Measurements from ENCODE around the gene THBS2.
"Not testable (repeated sequence)": the region's sequence is repeated elsewhere in the genome, so short reads cannot be mapped to it uniquely, and the experiment has no call there.

Gene THBS2

GRCh38 chr6:169233181-169233580 is 20.5 kb downstream of the THBS2 start:
- no peak overlapping the region for H3K4me3 ChIP-seq (ENCODE audit: low read depth, low read length)

GRCh38 chr6:169232507-169232931 is 21.1 kb downstream of the THBS2 start:
- no peak overlapping the region for H3K4me3 ChIP-seq (ENCODE audit: low read depth, low read length)

GRCh38 chr6:169231790-169232506 is 21.7 kb downstream of the THBS2 start:
- no peak overlapping the region for H3K4me3 ChIP-seq (ENCODE audit: low read depth, low read length)

- no peak overlapping the region for H3K4me3 ChIP-seq (ENCODE audit: low read depth, low read length)
Measured at GRCh38 chr6:169230946-169231789, 22.5 kb downstream of the THBS2 start.

- no peak overlapping the region for H3K4me3 ChIP-seq (ENCODE audit: low read depth, low read length)
Measured at GRCh38 chr6:169230322-169230665, 23.4 kb downstream of the THBS2 start.

- H3K4me3 ChIP-seq (ENCODE audit: low read depth, low read length), result no peak overlapping the region
Measured at GRCh38 chr6:169229615-169230321, 23.9 kb downstream of the THBS2 start.

GRCh38 chr6:169227116-169227515 is 26.5 kb downstream of the THBS2 start:
- no peak overlapping the region for H3K4me3 ChIP-seq (ENCODE audit: low read depth, low read length)

GRCh38 chr6:169225887-169226286 is 27.8 kb downstream of the THBS2 start:
- H3K4me3 ChIP-seq (ENCODE audit: low read depth, low read length), result no peak overlapping the region

- no peak overlapping the region for H3K4me3 ChIP-seq (ENCODE audit: low read depth, low read length)
Measured at GRCh38 chr6:169225131-169225576, 28.5 kb downstream of the THBS2 start.

GRCh38 chr6:169224716-169225115 is 28.9 kb downstream of the THBS2 start:
- no peak overlapping the region for H3K4me3 ChIP-seq (ENCODE audit: low read depth, low read length)

GRCh38 chr6:169224185-169224695 is 29.4 kb downstream of the THBS2 start:
- H3K4me3 ChIP-seq (ENCODE audit: low read depth, low read length), result no peak overlapping the region

GRCh38 chr6:169223006-169223405 is 30.6 kb downstream of the THBS2 start:
- no peak overlapping the region for H3K4me3 ChIP-seq (ENCODE audit: low read depth, low read length)

GRCh38 chr6:169222126-169222525 is 31.5 kb downstream of the THBS2 start:
- H3K4me3 ChIP-seq (ENCODE audit: low read depth, low read length), result no peak overlapping the region

- no peak overlapping the region for H3K4me3 ChIP-seq (ENCODE audit: low read depth, low read length)
Measured at GRCh38 chr6:169221264-169221663, 32.4 kb downstream of the THBS2 start.

- no peak overlapping the region for H3K4me3 ChIP-seq (ENCODE audit: low read depth, low read length)
Measured at GRCh38 chr6:169220068-169220964, 33.3 kb downstream of the THBS2 start.

GRCh38 chr6:169217972-169218371 is 35.7 kb downstream of the THBS2 start:
- H3K4me3 ChIP-seq (ENCODE audit: low read depth, low read length), result no peak overlapping the region

- H3K4me3 ChIP-seq (ENCODE audit: low read depth, low read length), result no peak overlapping the region
Measured at GRCh38 chr6:169216830-169217229, 36.8 kb downstream of the THBS2 start.

- H3K4me3 ChIP-seq (ENCODE audit: low read depth, low read length), result no peak overlapping the region
Measured at GRCh38 chr6:169215201-169215681, 38.4 kb downstream of the THBS2 start.

- not testable (repeated sequence) for H3K4me3 ChIP-seq (ENCODE audit: low read depth, low read length)
Measured at GRCh38 chr6:169214789-169215188, 38.9 kb downstream of the THBS2 start.

- H3K4me3 ChIP-seq (ENCODE audit: low read depth, low read length), result no peak overlapping the region
Measured at GRCh38 chr6:169213814-169214520, 39.7 kb downstream of the THBS2 start.

All from iPS-11a (cell line).